Tibial nerve (tissue), 4 donors: ENCODE results near the gene SH2D3C.

Source experiments
- EP300 ChIP-seq, 2 donors: sonication (generic); formaldehyde crosslinking; IDR thresholded peaks; one replicate each; pipeline ENCODE4 v1.6.1; 2017; ENCODE audit warnings: antibody characterized with exemption in 2 of 2, mild to moderate bottlenecking in 1 of 2
- POLR2A ChIP-seq, 2 donors: fragments of 450-650 bp; IDR thresholded peaks; one replicate each; pipeline ENCODE4 v1.6.1; 2017; ENCODE audit warnings: antibody characterized with exemption in 2 of 2, mild to moderate bottlenecking in 2 of 2, moderate library complexity in 2 of 2
- TF ChIP-seq, protein P1 (sequence below), 5 experiments: fragments of 200-600 bp in 3 of 5; fragments of 450-650 bp in 2 of 5; sonication (generic) in 3 of 5; IDR thresholded peaks; one replicate each; pipeline ENCODE4 v1.5.1; 2016 to 2019; ENCODE audit warnings: antibody characterized with exemption in 5 of 5, mild to moderate bottlenecking in 3 of 5, moderate library complexity in 2 of 5

DNA sequence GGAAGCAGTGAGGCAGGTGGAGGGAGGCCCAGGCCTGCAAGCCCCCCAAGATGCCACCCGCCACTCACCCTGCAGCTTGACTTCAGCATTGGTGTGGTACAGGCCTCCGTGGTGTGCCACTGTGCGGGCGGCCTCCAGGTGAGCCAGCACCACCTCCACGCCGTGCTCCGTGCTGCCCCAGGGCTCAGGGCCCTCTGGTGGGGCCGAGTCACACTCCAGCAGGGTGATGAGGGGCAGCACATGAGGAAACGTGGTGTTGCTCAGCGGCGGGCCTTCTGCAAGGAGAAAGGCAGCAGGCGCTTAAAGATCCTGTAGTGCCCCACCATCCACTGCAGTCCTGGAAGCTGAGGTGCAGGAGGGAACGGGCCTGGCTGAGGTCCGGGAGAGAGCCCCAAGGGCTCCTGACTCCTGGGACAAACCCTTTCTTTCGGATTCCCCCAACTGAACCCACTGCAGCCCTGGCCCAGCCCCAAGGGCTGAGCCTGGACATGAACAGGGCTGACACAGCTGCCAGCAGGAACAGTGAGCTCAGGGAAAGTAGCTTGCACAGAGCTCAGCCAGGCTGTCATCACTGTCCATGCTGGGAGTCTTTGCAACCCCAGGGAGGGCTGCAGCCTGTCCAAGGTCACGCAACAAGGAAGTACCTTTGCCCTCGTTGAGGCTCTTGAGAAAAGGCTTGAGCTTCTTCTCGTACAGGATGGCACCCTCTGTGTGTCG is 38.7 kb downstream of the SH2D3C start:
- TF ChIP-seq, protein P1, sequence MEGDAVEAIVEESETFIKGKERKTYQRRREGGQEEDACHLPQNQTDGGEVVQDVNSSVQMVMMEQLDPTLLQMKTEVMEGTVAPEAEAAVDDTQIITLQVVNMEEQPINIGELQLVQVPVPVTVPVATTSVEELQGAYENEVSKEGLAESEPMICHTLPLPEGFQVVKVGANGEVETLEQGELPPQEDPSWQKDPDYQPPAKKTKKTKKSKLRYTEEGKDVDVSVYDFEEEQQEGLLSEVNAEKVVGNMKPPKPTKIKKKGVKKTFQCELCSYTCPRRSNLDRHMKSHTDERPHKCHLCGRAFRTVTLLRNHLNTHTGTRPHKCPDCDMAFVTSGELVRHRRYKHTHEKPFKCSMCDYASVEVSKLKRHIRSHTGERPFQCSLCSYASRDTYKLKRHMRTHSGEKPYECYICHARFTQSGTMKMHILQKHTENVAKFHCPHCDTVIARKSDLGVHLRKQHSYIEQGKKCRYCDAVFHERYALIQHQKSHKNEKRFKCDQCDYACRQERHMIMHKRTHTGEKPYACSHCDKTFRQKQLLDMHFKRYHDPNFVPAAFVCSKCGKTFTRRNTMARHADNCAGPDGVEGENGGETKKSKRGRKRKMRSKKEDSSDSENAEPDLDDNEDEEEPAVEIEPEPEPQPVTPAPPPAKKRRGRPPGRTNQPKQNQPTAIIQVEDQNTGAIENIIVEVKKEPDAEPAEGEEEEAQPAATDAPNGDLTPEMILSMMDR (IDR thresholded peaks at IDR 0.05): no peak
- TF ChIP-seq POLR2A (IDR thresholded peaks at IDR 0.05) (no peak), EP300 (IDR thresholded peaks at IDR 0.05) (no peak)
